Heart right ventricle (tissue), 16 donors: Measurements from ENCODE around the gene CRLF2. TPM values are rescaled to one million over a fixed set of nuclear protein-coding genes. Genes with fewer than 3 reads are reported as not detected.

Source experiments
- ATAC-seq, 8 donors: fragments of 200-7000 bp; cut with Tn5 transposase; one replicate each; pipeline ENCODE4 v1.9.1; 2020; ENCODE audit warnings: mild to moderate bottlenecking in 8 of 8, moderate library complexity in 8 of 8, moderate number of reproducible peaks in 1 of 8
- DNase-seq, 2 donors: peaks; one replicate each; pipeline ENCODE4 v3.0.0-alpha.2; 2020
- H3K27ac ChIP-seq, 10 donors: fragments of 200-600 bp; sonication (generic) in 2 of 10; one replicate each; pipeline versions ENCODE4 v1.5.0 to v1.8.0; 2020 to 2022; ENCODE audit warnings: mild to moderate bottlenecking in 3 of 10
- H3K27me3 ChIP-seq, 7 donors: fragments of 200-600 bp; one replicate each; pipeline ENCODE4 v1.8.0; 2021 to 2022; ENCODE audit warnings: mild to moderate bottlenecking in 2 of 7
- H3K36me3 ChIP-seq, 9 donors: fragments of 200-600 bp; sonication (generic) in 1 of 9; one replicate each; pipeline versions ENCODE4 v1.5.0 to v1.8.0; 2020 to 2022; ENCODE audit warnings: mild to moderate bottlenecking in 2 of 9
- H3K4me1 ChIP-seq, 9 donors: fragments of 200-600 bp; sonication (generic) in 1 of 9; one replicate each; pipeline versions ENCODE4 v1.5.0 to v1.8.0; 2020 to 2022; ENCODE audit warnings: mild to moderate bottlenecking in 4 of 9
- H3K4me3 ChIP-seq, 10 donors: fragments of 200-600 bp; sonication (generic) in 2 of 10; one replicate each; pipeline versions ENCODE4 v1.5.0 to v1.8.0; 2020 to 2022; ENCODE audit warnings: mild to moderate bottlenecking in 7 of 10, moderate library complexity in 2 of 10
- H3K9me3 ChIP-seq, 11 donors: fragments of 200-600 bp in 10 of 11; sonication (generic) in 2 of 11; one replicate each; pipeline versions ENCODE4 v1.5.0 to v1.8.0; 2013 to 2022; ENCODE audit warnings: mild to moderate bottlenecking in 2 of 11, control low read depth in 1 of 11, moderate library complexity in 1 of 11
- WGBS, 2 donors: extraction: QIAGEN DNeasy Blood & Tissue Kit; methylation state at CpG; one replicate each; pipeline ENCODE4 v1.1.7; 2013; ENCODE audit warnings: inconsistent platforms in 1 of 2; 5-methylcytosine and 5-hydroxymethylcytosine counted together
- intact Hi-C, 10 donors: fragments of 100-400 bp; cut with DNase I; formaldehyde crosslinking; loops; one replicate each; pipeline versions ENCODE4 v1.11.1 to v1.14.2; 2022
- polyA plus RNA-seq, 2 donors: library from polyadenylated mRNA; stranded (reverse); fragments of 200-250 nt; gene quantifications; one replicate each; pipeline ENCODE4 v1.2.3, GENCODE V29; 2013
- total RNA-seq, 10 donors: library from RNA; stranded (reverse); fragmentation: NEBNext Ultra II Directional in 3 of 10; extraction: Animal tissue kit (Norgen Biotek cat#: 25700) in 3 of 10; gene quantifications; one replicate each; pipeline versions ENCODE4 v1.2.1 to v1.2.4, GENCODE V29; 2021 to 2023
- TF ChIP-seq, protein P1 (sequence below), 9 donors: fragments of 200-600 bp; sonication (generic) in 2 of 9; IDR thresholded peaks; one replicate each; pipeline versions ENCODE4 v1.5.0 to v1.8.0; 2021 to 2022; ENCODE audit warnings: antibody characterized with exemption in 9 of 9, mild to moderate bottlenecking in 5 of 9, moderate library complexity in 1 of 9
- donor health status: Arrhythmogenic right ventricular cardiomyopathy.
- donor health status: ischemic (EF 13 %, LVEDD 7.1; RV severe dilation, severe dysfunction).
- donor health status: healthy with polysubstance abuse.
- donor health status: DM: no; HTN: yes; CAD: no.
- donor health status: DM: no; HTN: no; CAD: no.
- donor health status: ischemic (EF 25% LVEDD 6.9; RV normal size, moderate dysfunction).
- donor health status: ischemic (EF 25% LVEDD 5.7; RV mildly dilated, moderate dysfunction).
- donor health status: healthy.
- donor health status: DM: yes; HTN: yes; CAD: no.
- donor health status: Ischemic cardiomyopathy.
- donor health status: ischemic (EF 35%, LVEDD 5.7; RV mildly dilated, moderate dysfunction).
- donor health status: nonischemic (EF 11% LVEDD 7.7; RV severe dilation, severe dysfunction).
- donor health status: DM: yes; HTN: yes; CAD: no.
- donor health status: PGD.
- donor health status: ischemic (EF 29% LVEDD 5.4; RV normal size, mild dysfunction).
- donor health status: nonischemic (EF 23%, LVEDD 6.1; RV moderate dilation, normal function).

CRLF2 gene
- total and polyA plus RNA-seq, 12 donors, result 0.07 to 0.51 (median 0.36) TPM; not detected in 7

- no peaks in the 10 kb centered on the region for H3K36me3 ChIP-seq
- H3K27me3 ChIP-seq, result peaks cover 0 to 25% (median 22%) of the 10 kb centered on the region in 7 donors
- H3K4me1 ChIP-seq, result no peaks in the 10 kb centered on the region
- WGBS, 2 donors, result 62 to 72% methylated on average over 11 of the region's 11 CpGs
- no peak overlapping the region for H3K4me3 ChIP-seq
- DNase-seq (no peak), ATAC-seq (no peak)
- no peak overlapping the region for H3K27ac ChIP-seq
- TF ChIP-seq, protein P1, sequence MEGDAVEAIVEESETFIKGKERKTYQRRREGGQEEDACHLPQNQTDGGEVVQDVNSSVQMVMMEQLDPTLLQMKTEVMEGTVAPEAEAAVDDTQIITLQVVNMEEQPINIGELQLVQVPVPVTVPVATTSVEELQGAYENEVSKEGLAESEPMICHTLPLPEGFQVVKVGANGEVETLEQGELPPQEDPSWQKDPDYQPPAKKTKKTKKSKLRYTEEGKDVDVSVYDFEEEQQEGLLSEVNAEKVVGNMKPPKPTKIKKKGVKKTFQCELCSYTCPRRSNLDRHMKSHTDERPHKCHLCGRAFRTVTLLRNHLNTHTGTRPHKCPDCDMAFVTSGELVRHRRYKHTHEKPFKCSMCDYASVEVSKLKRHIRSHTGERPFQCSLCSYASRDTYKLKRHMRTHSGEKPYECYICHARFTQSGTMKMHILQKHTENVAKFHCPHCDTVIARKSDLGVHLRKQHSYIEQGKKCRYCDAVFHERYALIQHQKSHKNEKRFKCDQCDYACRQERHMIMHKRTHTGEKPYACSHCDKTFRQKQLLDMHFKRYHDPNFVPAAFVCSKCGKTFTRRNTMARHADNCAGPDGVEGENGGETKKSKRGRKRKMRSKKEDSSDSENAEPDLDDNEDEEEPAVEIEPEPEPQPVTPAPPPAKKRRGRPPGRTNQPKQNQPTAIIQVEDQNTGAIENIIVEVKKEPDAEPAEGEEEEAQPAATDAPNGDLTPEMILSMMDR (IDR thresholded peaks at IDR 0.05), result no peak
- no peaks in the 10 kb centered on the region for H3K9me3 ChIP-seq
- intact Hi-C loops, result no loop called here
Measured at GRCh38 chrX:1144293-1144692, 68.2 kb downstream of the CRLF2 start.

Other genes starting within 250 kb of the CRLF2 start
- gene CSF2RA, start 56.2 kb upstream of the CRLF2 start, total RNA-seq, result 10 to 100 TPM in 1 of 10 donors, 1 to 10 TPM in 8, under 1 TPM in 1; 0.86 to 15.4 (median 1.9) TPM
- gene CSF2RA, start 56.2 kb upstream of the CRLF2 start, polyA plus RNA-seq, result 1 to 10 TPM; 1.1 to 2.6 TPM
- gene IL3RA, start 124.1 kb upstream of the CRLF2 start, total RNA-seq, result 10 to 100 TPM in 1 of 10 donors, 1 to 10 TPM in 9; 4.5 to 11.4 (median 5.0) TPM
- gene IL3RA, start 124.1 kb upstream of the CRLF2 start, polyA plus RNA-seq, result 10 to 100 TPM; 15.2 to 20.8 TPM
- 100 to 1,000 TPM; 128 to 186 (median 141) TPM for gene SLC25A6, start 179.5 kb upstream of the CRLF2 start, total RNA-seq
- 100 to 1,000 TPM in 1 of 2 donors, 10 to 100 TPM in 1; 74.8 to 272 TPM for gene SLC25A6, start 179.5 kb upstream of the CRLF2 start, polyA plus RNA-seq
- 10 to 100 TPM; 23.3 to 50.6 (median 38.3) TPM for gene ASMTL, start 240.3 kb upstream of the CRLF2 start, total RNA-seq
- gene ASMTL, start 240.3 kb upstream of the CRLF2 start, polyA plus RNA-seq, result 10 to 100 TPM; 16.6 to 40.7 TPM